GM20000 (cell line): ENCODE measurements around the gene P4HA3.

Source experiments
- DNase-seq: peaks from one replicate; pipeline ENCODE4 v3.0.0; 2012; ENCODE audit warnings: low spot score
- CTCF ChIP-seq: IDR thresholded peaks from 2 replicates; pipeline ENCODE4 v1.5.1; 2012; ENCODE audit warnings: mild to moderate bottlenecking, control low read depth; ENCODE audit errors: extremely low read depth, missing control alignments

P4HA3 gene

GRCh38 chr11:74316772-74317505, 5.5 kb upstream of the P4HA3 start:
- TF ChIP-seq CTCF, result no peak
- no peak for DNase-seq

- DNase-seq, result no peak
- TF ChIP-seq CTCF, result no peak
Observed at GRCh38 chr11:74312326-74312725, 886 bp upstream of the P4HA3 start.

GRCh38 chr11:74310857-74311256, 583 bp downstream of the P4HA3 start:
- no peak for DNase-seq
- no peak for TF ChIP-seq CTCF

GRCh38 chr11:74307434-74307833, 4.0 kb downstream of the P4HA3 start:
- no peak for TF ChIP-seq CTCF
- DNase-seq, result no peak

GRCh38 chr11:74306435-74307175, 4.8 kb downstream of the P4HA3 start:
- no peak for TF ChIP-seq CTCF
- no peak for DNase-seq

- no peak for TF ChIP-seq CTCF
- no peak for DNase-seq
Observed at GRCh38 chr11:74299015-74299414, 12.4 kb downstream of the P4HA3 start.

- no peak for DNase-seq
- TF ChIP-seq CTCF, result no peak
Observed at GRCh38 chr11:74297484-74297883, 14.0 kb downstream of the P4HA3 start.
